Endothelial cell of umbilical vein (primary cell): Measurements from ENCODE around the gene THY1. TPM values are rescaled to one million over a fixed set of nuclear protein-coding genes. Genes with fewer than 3 reads are reported as not detected.

Experiments
- BruUV-seq: library from RNA; stranded (reverse); fragments of 400-500 nt; replicated peaks from 2 replicates; lab custom pipeline; 2021; lab: Mats Ljungman, UMichigan
- CTCF ChIA-PET: fragments of 300-600, 350-600 bp; sonication (Branson Sonifier 250); formaldehyde crosslinking; loops from one replicate; lab custom pipeline; 2021; ENCODE audit warnings: antibody characterized with exemption, inconsistent platforms; lab: Charles Lee
- POLR2A ChIA-PET: fragments of 300-600, 350-600 bp; sonication (Branson Sonifier 250); formaldehyde crosslinking; loops from one replicate; lab custom pipeline; 2021; ENCODE audit warnings: antibody characterized with exemption, inconsistent platforms; lab: Charles Lee
- DNase-seq: peaks from one replicate; pipeline ENCODE4 v3.0.0-alpha.2; 2011; ENCODE audit warnings: low read depth, low spot score
- FAIRE-seq: peaks from 2 replicates; lab custom pipeline; 2011; peaks lifted over from hg19 to GRCh38; lab: Jason Lieb, UNC
- H2AFZ ChIP-seq: 2 replicates; pipeline ENCODE4 v1.6.0; 2012; ENCODE audit warnings: low read depth, low read length, control low read depth, inconsistent platforms
- H3K27ac ChIP-seq: 2 replicates; pipeline ENCODE4 v1.5.1; 2011; ENCODE audit warnings: low read depth, mild to moderate bottlenecking, control low read depth, low read length, moderate library complexity; ENCODE audit not compliant: insufficient read depth
- H3K27me3 ChIP-seq, 2 experiments: 2 replicates each; pipeline versions ENCODE4 v1.6.0 to v1.6.1; 2011; ENCODE audit warnings: low read length in 2 of 2, mixed read lengths in 1 of 2; ENCODE audit not compliant: control insufficient read depth in 2 of 2, insufficient read depth in 2 of 2
- H3K36me3 ChIP-seq, 2 experiments: 2 replicates in 1 of 2; 3 replicates in 1 of 2; pipeline ENCODE4 v1.5.1; 2011; ENCODE audit warnings: low read length in 2 of 2, mild to moderate bottlenecking in 1 of 2, moderate library complexity in 1 of 2; ENCODE audit not compliant: control insufficient read depth in 2 of 2, insufficient read depth in 2 of 2; ENCODE audit errors: extremely low read depth in 1 of 2
- H3K4me1 ChIP-seq: 3 replicates; pipeline ENCODE4 v1.5.1; 2011; ENCODE audit warnings: mild to moderate bottlenecking, low read length; ENCODE audit not compliant: control insufficient read depth, insufficient read depth; ENCODE audit errors: extremely low read depth
- H3K4me2 ChIP-seq: 2 replicates; pipeline ENCODE4 v1.6.1; 2011; ENCODE audit warnings: low read length, control low read depth, mixed read lengths; ENCODE audit not compliant: insufficient read depth
- H3K4me3 ChIP-seq, 3 experiments: fragments of 200-600 bp in 1 of 3; sonication (generic), shearing (Covaris generic) in 1 of 3; replicated peaks in 1 of 3; 2 replicates each; pipeline ENCODE4 v1.5.1; 2011 to 2016; ENCODE audit warnings: control low read depth in 3 of 3, low read length in 3 of 3, mild to moderate bottlenecking in 2 of 3, inconsistent platforms in 1 of 3, low read depth in 1 of 3, moderate library complexity in 1 of 3; ENCODE audit not compliant: insufficient read depth in 1 of 3
- H3K79me2 ChIP-seq: 2 replicates; pipeline ENCODE4 v1.6.0; 2012; ENCODE audit warnings: low read length, inconsistent platforms; ENCODE audit not compliant: control insufficient read depth, insufficient read depth
- H3K9ac ChIP-seq: replicated peaks from 2 replicates; pipeline ENCODE3; 2011; ENCODE audit warnings: low read length, control low read depth; ENCODE audit not compliant: insufficient read depth; ENCODE audit errors: extremely low read depth
- H3K9me1 ChIP-seq: replicated peaks from 3 replicates; pipeline ENCODE4 v1.6.0; 2011; ENCODE audit warnings: mild to moderate bottlenecking, low read length; ENCODE audit not compliant: control insufficient read depth, insufficient read depth; ENCODE audit errors: extremely low read depth
- H3K9me3 ChIP-seq: replicated peaks from 2 replicates; pipeline ENCODE4 v1.5.1; 2012; ENCODE audit warnings: low read length, inconsistent platforms; ENCODE audit not compliant: control insufficient read depth, insufficient read depth
- H4K20me1 ChIP-seq: replicated peaks from 2 replicates; pipeline ENCODE3; 2011; ENCODE audit warnings: mild to moderate bottlenecking, low read length; ENCODE audit not compliant: control insufficient read depth, insufficient read depth; ENCODE audit errors: extremely low read depth
- CTCF ChIP-seq, 2 donors: IDR thresholded peaks; 1 replicate in 1 of 2; 2 replicates in 1 of 2; pipeline ENCODE4 v1.5.1; 2011; ENCODE audit warnings: low read length in 2 of 2, mild to moderate bottlenecking in 2 of 2, moderate library complexity in 2 of 2, control low read depth in 1 of 2, inconsistent platforms in 1 of 2, low read depth in 1 of 2; ENCODE audit not compliant: insufficient read depth in 1 of 2; ENCODE audit errors: extremely low read depth in 1 of 2
- EZH2 ChIP-seq: IDR thresholded peaks from 2 replicates; pipeline ENCODE4 v1.6.1; 2012; ENCODE audit warnings: borderline replicate concordance, low read depth, mild to moderate bottlenecking, moderate library complexity, low read length, inconsistent platforms; ENCODE audit not compliant: severe bottlenecking
- FOS ChIP-seq: IDR thresholded peaks from 2 replicates; pipeline ENCODE4 v1.6.1; 2011; ENCODE audit warnings: mild to moderate bottlenecking, low read length, moderate library complexity, borderline replicate concordance; ENCODE audit not compliant: insufficient read depth
- GATA2 ChIP-seq: IDR thresholded peaks from 2 replicates; pipeline ENCODE4 v1.7.0; 2011; ENCODE audit warnings: low read depth, mild to moderate bottlenecking, moderate library complexity, mixed read lengths, low read length; ENCODE audit not compliant: insufficient read length, insufficient read depth
- JUN ChIP-seq: IDR thresholded peaks from 2 replicates; pipeline ENCODE4 v1.6.1; 2011; ENCODE audit warnings: borderline replicate concordance, low read depth; ENCODE audit not compliant: insufficient read length, insufficient read depth
- MAX ChIP-seq: IDR thresholded peaks from 2 replicates; pipeline ENCODE4 v1.6.1; 2011; ENCODE audit not compliant: insufficient read depth, insufficient read length
- MYC ChIP-seq: IDR thresholded peaks from one replicate; pipeline ENCODE4 v1.6.1; 2011; ENCODE audit warnings: mild to moderate bottlenecking, low read depth, low read length
- POLR2A ChIP-seq: IDR thresholded peaks from 2 replicates; pipeline ENCODE4 v1.6.1; 2012; ENCODE audit warnings: low read depth, mild to moderate bottlenecking, control low read depth, low read length
- POLR2AphosphoS5 ChIP-seq: IDR thresholded peaks from 2 replicates; pipeline ENCODE4 v1.6.1; 2012; ENCODE audit warnings: low read depth, mild to moderate bottlenecking, control low read depth, low read length, moderate library complexity; ENCODE audit not compliant: insufficient read depth
- dilution Hi-C: fragments of 300-500 bp; cut with MboI; formaldehyde crosslinking; loops from one replicate; pipeline ENCODE4 v1.15.0; 2019; ENCODE audit warnings: low sequenced_read_pairs; ENCODE audit not compliant: extremely low pct_ligation_motif_present
- intact Hi-C: fragments of 100-400 bp; cut with micrococcal nuclease; formaldehyde crosslinking; loops from one replicate; pipeline ENCODE4 v1.10.0; 2022
- polyA plus RNA-seq, 4 experiments: library from polyadenylated mRNA; depleted of rRNA in 3 of 4; stranded (reverse) in 3 of 4; unstranded in 1 of 4; fragments of >200 nt; gene quantifications; 2 replicates each; pipeline versions ENCODE4 v1.2.1 to v1.2.3, GENCODE V29; 2011 to 2012; ENCODE audit warnings: missing spikeins in 1 of 4
- total RNA-seq: library from RNA; stranded (reverse); gene quantifications from 2 replicates; pipeline ENCODE4 v1.2.3, GENCODE V29; 2021

The THY1 gene
- total and polyA plus RNA-seq, 2 donors (not counting 3 experiments of a cell fraction or from before 2014, with no cell fraction given), result 0.75 to 1.4 TPM

- Histone ChIP-seq H3K27ac (no peak overlapping the region), H3K79me2 (no peaks in the 10 kb centered on the region), H3K27me3 (peaks cover 2 to 5% of the 10 kb centered on the region in 2 experiments), H4K20me1 (no peaks in the 10 kb centered on the region), H3K9me1 (no peaks in the 10 kb centered on the region), H3K36me3 (no peaks in the 10 kb centered on the region), H3K9me3 (no peaks in the 10 kb centered on the region), H2AFZ (no peak overlapping the region), H3K4me3 (no peak overlapping the region), H3K4me1 (no peaks in the 10 kb centered on the region), H3K4me2 (no peak overlapping the region), H3K9ac (no peak overlapping the region)
- BruUV-seq, result no TSS peak
- FAIRE-seq (no peak), DNase-seq (no peak)
- intact Hi-C loops, result no loop called here
- TF ChIP-seq GATA2, result no peak
- no peak for TF ChIP-seq POLR2AphosphoS5
- no peak for TF ChIP-seq MAX
- TF ChIP-seq FOS, result no peak
- no peak for TF ChIP-seq POLR2A
- TF ChIP-seq JUN, result no peak
- TF ChIP-seq EZH2, result no peak
- TF ChIP-seq MYC, result no peak
- no peak for TF ChIP-seq CTCF (IDR thresholded peaks at IDR 0.05; ENCODE audit: extremely low read depth in 1 of 2, insufficient read depth in 1 of 2, low read depth in 1 of 2, low read length in 2 of 2)
- ChIA-PET CTCF (interaction anchor here (1.5 kb wide), 1 partner anchor 8 kb away, joined by 4 read pairs; no protein-coding TSS in a partner anchor), POLR2A (no interaction called here)
- dilution Hi-C loops, result no loop called here
Observed at GRCh38 chr11:119397740-119398139, 25.2 kb downstream of the THY1 start.
